Testis (tissue), 2 donors: ENCODE data around the gene FBXL20.

ENCODE experiments used
- POLR2A ChIP-seq: fragments of 450-650 bp; IDR thresholded peaks from one replicate; pipeline ENCODE4 v1.6.1; 2017; ENCODE audit warnings: antibody characterized with exemption, mild to moderate bottlenecking, moderate library complexity
- TF ChIP-seq, protein P1 (sequence below), 3 experiments: fragments of 450-650 bp in 2 of 3; fragments of 200-600 bp in 1 of 3; sonication (generic) in 1 of 3; IDR thresholded peaks; one replicate each; pipeline ENCODE4 v1.5.1; 2016 to 2019; ENCODE audit warnings: antibody characterized with exemption in 3 of 3, mild to moderate bottlenecking in 2 of 3, moderate library complexity in 1 of 3

DNA sequence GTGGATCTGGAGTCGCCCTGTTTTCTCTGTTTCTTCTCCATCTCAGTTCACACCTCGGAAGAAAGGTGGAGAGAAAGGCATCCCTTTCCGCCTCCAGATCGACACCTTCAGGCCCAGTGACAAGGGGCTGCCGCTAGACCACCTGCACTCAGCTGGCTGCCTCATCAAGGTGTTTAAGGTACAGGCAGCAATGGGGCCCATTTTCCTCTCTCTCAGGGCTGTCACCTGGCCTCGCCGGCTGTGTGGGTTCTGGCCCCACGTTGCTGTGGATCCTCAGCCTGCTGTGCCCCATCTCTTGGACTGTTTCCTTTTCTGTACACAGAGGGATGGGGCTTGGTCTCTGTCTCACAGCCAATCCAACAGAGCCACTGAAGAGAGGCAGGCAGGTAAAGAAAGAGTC lies 158.3 kb downstream of the FBXL20 start:
- TF ChIP-seq, protein P1, sequence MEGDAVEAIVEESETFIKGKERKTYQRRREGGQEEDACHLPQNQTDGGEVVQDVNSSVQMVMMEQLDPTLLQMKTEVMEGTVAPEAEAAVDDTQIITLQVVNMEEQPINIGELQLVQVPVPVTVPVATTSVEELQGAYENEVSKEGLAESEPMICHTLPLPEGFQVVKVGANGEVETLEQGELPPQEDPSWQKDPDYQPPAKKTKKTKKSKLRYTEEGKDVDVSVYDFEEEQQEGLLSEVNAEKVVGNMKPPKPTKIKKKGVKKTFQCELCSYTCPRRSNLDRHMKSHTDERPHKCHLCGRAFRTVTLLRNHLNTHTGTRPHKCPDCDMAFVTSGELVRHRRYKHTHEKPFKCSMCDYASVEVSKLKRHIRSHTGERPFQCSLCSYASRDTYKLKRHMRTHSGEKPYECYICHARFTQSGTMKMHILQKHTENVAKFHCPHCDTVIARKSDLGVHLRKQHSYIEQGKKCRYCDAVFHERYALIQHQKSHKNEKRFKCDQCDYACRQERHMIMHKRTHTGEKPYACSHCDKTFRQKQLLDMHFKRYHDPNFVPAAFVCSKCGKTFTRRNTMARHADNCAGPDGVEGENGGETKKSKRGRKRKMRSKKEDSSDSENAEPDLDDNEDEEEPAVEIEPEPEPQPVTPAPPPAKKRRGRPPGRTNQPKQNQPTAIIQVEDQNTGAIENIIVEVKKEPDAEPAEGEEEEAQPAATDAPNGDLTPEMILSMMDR (IDR thresholded peaks at IDR 0.05) = no peak
- no peak for TF ChIP-seq POLR2A
